COLO668 (cell line): ENCODE results near the gene OR14K1.
"Not testable (repeated sequence)": the region's sequence is repeated elsewhere in the genome, so short reads cannot be mapped to it uniquely, and the experiment has no call there.

Source experiments
- DNase-seq: peaks from one replicate; lab custom pipeline; 2025; ENCODE audit not compliant: unreplicated experiment; lab: John Stamatoyannopoulos, UW

OR14K1 gene

GRCh38 chr1:247738315-247738714 lies at the start of gene OR14K1:
TSS of gene OR14K1 (plus strand) at chr1:247738615. CDS start at chr1:247738615, 0 bp downstream.
- DNase-seq = no peak

GRCh38 chr1:247701338-247701737 lies 37.1 kb upstream of the OR14K1 start:
- DNase-seq = no peak

- not testable (repeated sequence) for DNase-seq
These were observed 27.7 kb upstream of the OR14K1 start for GRCh38 chr1:247710681-247711080.

- no peak for DNase-seq
These were observed 24.7 kb upstream of the OR14K1 start for GRCh38 chr1:247713753-247714152.

GRCh38 chr1:247716546-247716945 lies 21.9 kb upstream of the OR14K1 start, which contains the start of gene OR6F1:
TSS of gene OR6F1 (minus strand) at chr1:247716646. CDS start at chr1:247712755, 3,891 bp downstream.
- DNase-seq = no peak

GRCh38 chr1:247721222-247721621 lies 17.2 kb upstream of the OR14K1 start:
- DNase-seq = no peak

- DNase-seq = no peak
These were observed 2.3 kb downstream of the OR14K1 start for GRCh38 chr1:247740721-247741120.

- DNase-seq = no peak
These were observed 3.3 kb downstream of the OR14K1 start for GRCh38 chr1:247741756-247742155.

- DNase-seq = not testable (repeated sequence)
These were observed 3.9 kb downstream of the OR14K1 start for GRCh38 chr1:247742215-247742760.

GRCh38 chr1:247746391-247746935 lies 8.0 kb downstream of the OR14K1 start:
- DNase-seq = no peak

- DNase-seq = no peak
These were observed 9.2 kb downstream of the OR14K1 start for GRCh38 chr1:247747616-247748015.

GRCh38 chr1:247748041-247748440 lies 9.6 kb downstream of the OR14K1 start, which contains the start of gene OR14A2:
TSS of gene OR14A2 (minus strand) at chr1:247748141.
- no peak for DNase-seq

GRCh38 chr1:247749870-247750269 lies 11.5 kb downstream of the OR14K1 start:
- DNase-seq = no peak

GRCh38 chr1:247754311-247754710 lies 15.9 kb downstream of the OR14K1 start:
- not testable (repeated sequence) for DNase-seq

GRCh38 chr1:247760456-247760855 lies 22.0 kb downstream of the OR14K1 start, which contains the start of gene OR1C1:
TSS of gene OR1C1 (minus strand) at chr1:247760556. CDS start at chr1:247758406, 2,150 bp downstream.
- no peak for DNase-seq

- no peak for DNase-seq
These were observed 31.2 kb downstream of the OR14K1 start for GRCh38 chr1:247769603-247770002.
